Fibroblast of lung (primary cell): ENCODE results near the gene ADAMTS3.

Source experiments
- CTCF ChIP-seq, 2 donors: IDR thresholded peaks in 1 of 2; conservative IDR thresholded peaks in 1 of 2; 1 replicate in 1 of 2; 2 replicates in 1 of 2; pipeline ENCODE4 v1.5.1; 2011 to 2012; ENCODE audit warnings: low read length in 2 of 2, control low read depth in 1 of 2, inconsistent platforms in 1 of 2, low read depth in 1 of 2, mild to moderate bottlenecking in 1 of 2
- EZH2 ChIP-seq: IDR thresholded peaks from 2 replicates; pipeline ENCODE4 v1.5.1; 2012; ENCODE audit warnings: low read length, control low read depth, mild to moderate bottlenecking; ENCODE audit errors: missing control alignments

DNA sequence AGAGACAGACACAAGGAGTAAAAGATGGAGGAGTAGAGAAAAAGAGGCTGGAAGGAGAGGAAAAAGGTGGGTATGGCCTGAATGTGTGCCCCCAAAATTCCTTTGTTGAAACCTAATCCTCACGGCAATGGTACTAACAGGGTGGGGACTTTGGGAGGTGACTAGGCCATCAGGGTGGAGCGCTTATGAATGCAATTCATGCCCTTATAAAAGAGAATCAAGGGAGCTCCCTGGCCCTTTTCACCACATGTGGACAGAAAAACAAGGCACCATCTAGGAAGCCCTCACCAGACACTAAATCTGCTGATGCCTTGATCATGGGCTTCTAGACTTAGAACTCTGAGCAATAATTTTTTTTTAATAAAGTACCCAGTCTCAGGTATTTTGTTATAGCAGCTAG is 282.1 kb downstream of the ADAMTS3 start:
- TF ChIP-seq EZH2 (no peak), CTCF (conservative IDR thresholded peaks at IDR 0.05 in 1 of 2, IDR thresholded peaks at IDR 0.05 in 1 of 2; ENCODE audit: low read depth in 1 of 2, low read length in 2 of 2) (no peak)
